K562 (cell line): ENCODE results near the gene SH3TC2. TPM values are rescaled to one million over a fixed set of nuclear protein-coding genes. Genes with fewer than 3 reads are reported as not detected.

Experiments
- ATAC-seq: fragments of 200-7000 bp; cut with Tn5 transposase; 3 replicates; pipeline ENCODE4 v1.9.1; 2020; ENCODE audit warnings: moderate library complexity
- BruUV-seq: library from RNA; stranded (reverse); fragments of 400-500 nt; replicated peaks from 2 replicates; lab custom pipeline; 2021; lab: Mats Ljungman, UMichigan
- CTCF ChIA-PET: fragments of 300-600 bp; formaldehyde crosslinking; extraction: SDS; loops from one replicate; lab custom pipeline; 2021; ENCODE audit warnings: low intra/inter-chr PET ratio; lab: Yijun Ruan, JAX
- POLR2A ChIA-PET: fragments of 300-600, 350-650 bp; sonication (Branson Sonifier 250); formaldehyde crosslinking; extraction: SDS; loops from one replicate; lab custom pipeline; 2021; ENCODE audit warnings: antibody characterized with exemption, inconsistent platforms; lab: Yijun Ruan, JAX
- DNase-seq, 4 experiments: peaks; one replicate each; pipeline versions ENCODE4 v3.0.0 to v3.0.0-alpha.2; 2011 to 2018; ENCODE audit warnings: low spot score in 3 of 4, mixed read lengths in 3 of 4; ENCODE audit errors: extremely low read depth in 1 of 4
- FAIRE-seq: peaks from 2 replicates; lab custom pipeline; 2011; peaks lifted over from hg19 to GRCh38; lab: Jason Lieb, UNC
- H2AFZ ChIP-seq: 2 replicates; pipeline ENCODE4 v1.6.0; 2011; ENCODE audit warnings: low read depth, low read length, control low read depth, inconsistent platforms
- H3K27ac ChIP-seq: fragments of 200-600 bp; 3 replicates; pipeline ENCODE4 v1.8.0; 2011; ENCODE audit warnings: low read depth, mild to moderate bottlenecking, control low read depth, inconsistent platforms, low read length, moderate library complexity, mixed read lengths; ENCODE audit errors: extremely low read depth
- H3K27me3 ChIP-seq, 2 experiments: fragments of 300-600 bp in 1 of 2; 2 replicates in 1 of 2; 3 replicates in 1 of 2; pipeline versions ENCODE4 v1.6.0 to v1.8.0; 2011; ENCODE audit warnings: inconsistent platforms in 2 of 2, low read length in 2 of 2, mild to moderate bottlenecking in 1 of 2, mixed read lengths in 1 of 2, moderate library complexity in 1 of 2; ENCODE audit not compliant: control insufficient read depth in 2 of 2, insufficient read depth in 2 of 2
- H3K36me3 ChIP-seq: fragments of 300-600 bp; 3 replicates; pipeline ENCODE4 v1.8.0; 2011; ENCODE audit warnings: mild to moderate bottlenecking, low read length, inconsistent platforms; ENCODE audit not compliant: control insufficient read depth, insufficient read depth
- H3K4me1 ChIP-seq, 2 experiments: fragments of 200-600 bp in 1 of 2; replicated peaks in 1 of 2; 2 replicates in 1 of 2; 3 replicates in 1 of 2; pipeline versions ENCODE4 v1.5.1 to v1.8.0; 2011; ENCODE audit warnings: inconsistent platforms in 2 of 2, low read length in 2 of 2, mild to moderate bottlenecking in 1 of 2, mixed read lengths in 1 of 2, moderate library complexity in 1 of 2; ENCODE audit not compliant: control insufficient read depth in 2 of 2, insufficient read depth in 2 of 2
- H3K4me2 ChIP-seq: 2 replicates; pipeline ENCODE4 v1.6.1; 2011; ENCODE audit warnings: low read length, control low read depth, inconsistent platforms, mixed read lengths; ENCODE audit not compliant: insufficient read depth
- H3K4me3 ChIP-seq: fragments of 200-600 bp; sonication (generic), shearing (Covaris generic); 2 replicates; pipeline ENCODE4 v1.5.1; 2016; ENCODE audit warnings: control low read depth, inconsistent platforms
- H3K79me2 ChIP-seq: fragments of 200-600 bp; 3 replicates; pipeline ENCODE4 v1.8.0; 2011; ENCODE audit warnings: low read length, inconsistent platforms; ENCODE audit not compliant: control insufficient read depth, insufficient read depth
- H3K9ac ChIP-seq, 2 experiments: 2 replicates each; pipeline versions ENCODE4 v1.6.0 to v1.6.1; 2011; ENCODE audit warnings: low read depth in 2 of 2, low read length in 2 of 2, control low read depth in 1 of 2, inconsistent platforms in 1 of 2, mild to moderate bottlenecking in 1 of 2, mixed read lengths in 1 of 2; ENCODE audit not compliant: insufficient read depth in 1 of 2
- H3K9me1 ChIP-seq: one replicate; pipeline ENCODE4 v1.6.0; 2011; ENCODE audit warnings: inconsistent platforms, mild to moderate bottlenecking, low read length, moderate library complexity; ENCODE audit not compliant: control insufficient read depth, insufficient read depth
- H3K9me3 ChIP-seq: replicated peaks from 2 replicates; pipeline ENCODE4 v1.5.1; 2011; ENCODE audit warnings: low read depth, low read length, inconsistent platforms; ENCODE audit not compliant: control insufficient read depth, insufficient read depth
- H4K20me1 ChIP-seq: replicated peaks from 2 replicates; pipeline ENCODE4 v1.6.1; 2011; ENCODE audit warnings: low read length, inconsistent platforms, mixed read lengths; ENCODE audit not compliant: control insufficient read depth, insufficient read depth
- CBX8 ChIP-seq: fragments of 200-600 bp; sonication (generic); IDR thresholded peaks from 2 replicates; pipeline ENCODE4 v1.6.1; 2012; ENCODE audit warnings: borderline replicate concordance, mixed run types, low read depth, mild to moderate bottlenecking, moderate library complexity, mixed read lengths, low read length, control low read depth, inconsistent platforms; ENCODE audit not compliant: poor library complexity, severe bottlenecking; ENCODE audit errors: extremely low read depth
- EP300 ChIP-seq: IDR thresholded peaks from 2 replicates; pipeline ENCODE4 v1.6.1; 2012; ENCODE audit warnings: low read length, improper control_type of control experiment
- ESRRA ChIP-seq: fragments of 450-650 bp; IDR thresholded peaks from 2 replicates; pipeline ENCODE4 v1.6.1; 2014; ENCODE audit warnings: low read depth, mild to moderate bottlenecking, moderate library complexity, borderline replicate concordance
- EZH2 ChIP-seq: IDR thresholded peaks from 2 replicates; pipeline ENCODE4 v1.6.1; 2012; ENCODE audit warnings: low read depth, mild to moderate bottlenecking, inconsistent platforms, low read length, borderline replicate concordance
- HCFC1 ChIP-seq: IDR thresholded peaks from 2 replicates; pipeline ENCODE4 v1.6.1; 2012; ENCODE audit warnings: low read depth, low read length, improper control_type of control experiment
- HDAC3 ChIP-seq: fragments of 450-650 bp; IDR thresholded peaks from 2 replicates; pipeline ENCODE4 v1.6.1; 2018; ENCODE audit warnings: borderline replicate concordance, mild to moderate bottlenecking, moderate library complexity; ENCODE audit not compliant: partially characterized antibody
- HDAC6 ChIP-seq: IDR thresholded peaks from 2 replicates; pipeline ENCODE4 v1.6.1; 2012; ENCODE audit warnings: low read depth, mild to moderate bottlenecking, control low read depth, inconsistent platforms, low read length, moderate library complexity
- HNRNPLL ChIP-seq: fragments of 200-400 bp; formaldehyde crosslinking; IDR thresholded peaks from 2 replicates; pipeline ENCODE4 v1.6.1; 2017; ENCODE audit warnings: low read length, low read depth, mild to moderate bottlenecking; ENCODE audit not compliant: poor library complexity, severe bottlenecking
- LEF1 ChIP-seq: fragments of 450-650 bp; IDR thresholded peaks from 2 replicates; pipeline ENCODE4 v1.6.1; 2016; ENCODE audit warnings: mild to moderate bottlenecking
- PRPF4 ChIP-seq: fragments of 200-400 bp; formaldehyde crosslinking; IDR thresholded peaks from one replicate; pipeline ENCODE4 v1.6.1; 2017; ENCODE audit warnings: low read length, low read depth, mild to moderate bottlenecking; ENCODE audit not compliant: insufficient read depth, poor library complexity, severe bottlenecking
- RFX1 ChIP-seq: fragments of 450-650 bp; IDR thresholded peaks from 2 replicates; pipeline ENCODE4 v1.6.1; 2016; ENCODE audit warnings: mild to moderate bottlenecking, moderate library complexity
- SMARCE1 ChIP-seq: fragments of 450-650 bp; IDR thresholded peaks from 2 replicates; pipeline ENCODE4 v1.7.1; 2016; ENCODE audit warnings: mild to moderate bottlenecking
- TAF7 ChIP-seq: fragments of 450-650 bp; IDR thresholded peaks from 2 replicates; pipeline ENCODE4 v1.6.1; 2016; ENCODE audit warnings: missing genetic modification characterization, missing compliant biosample characterization
- TBL1XR1 ChIP-seq, 2 experiments: IDR thresholded peaks; 2 replicates each; pipeline ENCODE4 v1.6.1; 2012; ENCODE audit warnings: improper control_type of control experiment in 2 of 2, low read length in 2 of 2, mild to moderate bottlenecking in 1 of 2
- U2AF1 ChIP-seq: fragments of 200-400 bp; formaldehyde crosslinking; optimal IDR thresholded peaks from 2 replicates; pipeline ENCODE3; 2017; ENCODE audit warnings: mild to moderate bottlenecking, low read depth, low read length, moderate library complexity
- ZNF274 ChIP-seq: IDR thresholded peaks from 2 replicates; pipeline ENCODE4 v1.6.1; 2011; ENCODE audit warnings: low read depth, mild to moderate bottlenecking, low read length, moderate library complexity, borderline replicate concordance
- ZNF668 ChIP-seq: fragments of 250-450 bp; sonication (Bioruptor Pico); IDR thresholded peaks from 2 replicates; pipeline ENCODE4 v1.8.0; 2022; ENCODE audit warnings: mild to moderate bottlenecking, inconsistent platforms
- ZNF785 ChIP-seq: fragments of 250-450 bp; sonication (Bioruptor Pico); IDR thresholded peaks from 2 replicates; pipeline ENCODE4 v1.4.0; 2020; ENCODE audit warnings: mild to moderate bottlenecking
- in situ Hi-C: fragments of 300-500 bp; cut with MboI; formaldehyde crosslinking; loops from 4 replicates; pipeline ENCODE4 v1.15.0; 2018; ENCODE audit warnings: inconsistent platforms, mixed read lengths
- intact Hi-C: fragments of 100-400 bp; cut with micrococcal nuclease; formaldehyde crosslinking; loops from 2 replicates; pipeline ENCODE4 v1.14.2; 2022
- polyA plus RNA-seq, 8 experiments: library from polyadenylated mRNA; depleted of rRNA in 4 of 8; stranded (reverse) in 5 of 8; unstranded in 3 of 8; fragments of >200 nt; fragmentation: Nextera tagmentation in 2 of 8; fragmentation: Illumina TruSeq in 1 of 8; extraction: Ambion mirVana in 2 of 8; extraction: Trizol in 1 of 8; gene quantifications; 2 replicates each; pipeline versions ENCODE4 v1.2.1 to v1.2.3, GENCODE V29; 2011 to 2014; ENCODE audit warnings: inconsistent platforms in 1 of 8, missing spikeins in 1 of 8
- total RNA-seq, 7 experiments: library from RNA; depleted of rRNA in 6 of 7; stranded (reverse); fragments of >200 nt in 6 of 7; fragmentation: Illumina TruSeq in 2 of 7; extraction: Trizol in 2 of 7; gene quantifications; 2 replicates each; pipeline versions ENCODE4 v1.2.1 to v1.2.3, GENCODE V29; 2011 to 2021; ENCODE audit warnings: low replicate concordance in 1 of 7
- TF ChIP-seq, protein P1 (sequence below): sonication (generic); formaldehyde crosslinking; IDR thresholded peaks from 2 replicates; pipeline ENCODE4 v1.9.0; 2022; ENCODE audit warnings: mild to moderate bottlenecking, missing genetic modification reagents
- TF ChIP-seq, protein P2 (sequence below), 2 experiments: fragments of 150-350 bp in 1 of 2; IDR thresholded peaks; 2 replicates each; pipeline ENCODE4 v1.6.1; 2012 to 2016; ENCODE audit warnings: low read depth in 2 of 2, low read length in 2 of 2, mild to moderate bottlenecking in 1 of 2, moderate library complexity in 1 of 2

The SH3TC2 gene
- total and polyA plus RNA-seq, 9 of the 15 experiments (the other 6 are each of a cell fraction or from before 2014, with no cell fraction given): 0.03 to 0.80 (median 0.55) TPM; not detected in 1

DNA sequence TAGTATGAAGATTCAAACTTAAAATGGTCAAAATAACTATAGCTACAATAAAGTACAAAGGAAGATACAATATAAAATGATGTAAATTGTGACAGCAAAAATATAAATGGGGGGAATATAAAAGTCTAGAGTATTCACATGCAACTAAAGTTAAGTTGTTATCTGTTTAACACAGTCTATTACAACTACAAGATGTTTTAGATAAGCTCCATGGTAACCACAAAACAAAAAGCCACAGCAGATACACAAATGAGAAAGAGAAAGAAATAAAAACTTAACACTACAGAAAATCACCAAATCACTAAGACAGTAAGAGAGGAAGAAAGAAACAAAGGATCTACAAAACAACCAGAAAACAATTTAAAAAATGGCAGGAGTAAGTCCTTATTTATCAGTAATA, 17.0 kb upstream of the SH3TC2 start:
- CTCF ChIA-PET: no interaction called here
- intact Hi-C loops: loop anchor here (5.0 kb wide), 1 partner anchor 1618 kb away; no protein-coding TSS in a partner anchor
- peak in 2 of 4 experiments; percentile 11 to 42 for DNase-seq
- Histone ChIP-seq H3K9me3 (no peaks in the 10 kb centered on the region), H3K9me1 (no peaks in the 10 kb centered on the region), H3K27ac (no peak overlapping the region), H3K9ac (no peak overlapping the region), H3K36me3 (no peaks in the 10 kb centered on the region), H3K4me3 (no peak overlapping the region), H4K20me1 (no peaks in the 10 kb centered on the region), H3K79me2 (no peaks in the 10 kb centered on the region), H2AFZ (no peak overlapping the region), H3K27me3 (no peaks in the 10 kb centered on the region; a peak in 1 of 5 replicates), H3K4me2 (no peak overlapping the region), H3K4me1 (no peaks in the 10 kb centered on the region)
- POLR2A ChIA-PET: interaction anchor here (1.0 kb wide), 1 partner anchor 34 kb away, joined by 4 read pairs; no protein-coding TSS in a partner anchor
- in situ Hi-C loops: no loop called here
- no TSS peak for BruUV-seq
- no peak for FAIRE-seq
- ATAC-seq: no peak
- TF ChIP-seq ESRRA: peak; percentile 74; the same call in 1 of the 2 replicates
- TF ChIP-seq HDAC3: peak; percentile 39
- no peak for TF ChIP-seq EZH2
- peak; percentile 91; the same call in 1 of the 2 replicates for TF ChIP-seq SMARCE1
- no peak for TF ChIP-seq CBX8
- peak; percentile 83 for TF ChIP-seq RFX1
- TF ChIP-seq HDAC6: no peak
- TF ChIP-seq, protein P1, sequence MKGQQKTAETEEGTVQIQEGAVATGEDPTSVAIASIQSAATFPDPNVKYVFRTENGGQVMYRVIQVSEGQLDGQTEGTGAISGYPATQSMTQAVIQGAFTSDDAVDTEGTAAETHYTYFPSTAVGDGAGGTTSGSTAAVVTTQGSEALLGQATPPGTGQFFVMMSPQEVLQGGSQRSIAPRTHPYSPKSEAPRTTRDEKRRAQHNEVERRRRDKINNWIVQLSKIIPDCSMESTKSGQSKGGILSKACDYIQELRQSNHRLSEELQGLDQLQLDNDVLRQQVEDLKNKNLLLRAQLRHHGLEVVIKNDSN: no peak
- TF ChIP-seq, protein P2, sequence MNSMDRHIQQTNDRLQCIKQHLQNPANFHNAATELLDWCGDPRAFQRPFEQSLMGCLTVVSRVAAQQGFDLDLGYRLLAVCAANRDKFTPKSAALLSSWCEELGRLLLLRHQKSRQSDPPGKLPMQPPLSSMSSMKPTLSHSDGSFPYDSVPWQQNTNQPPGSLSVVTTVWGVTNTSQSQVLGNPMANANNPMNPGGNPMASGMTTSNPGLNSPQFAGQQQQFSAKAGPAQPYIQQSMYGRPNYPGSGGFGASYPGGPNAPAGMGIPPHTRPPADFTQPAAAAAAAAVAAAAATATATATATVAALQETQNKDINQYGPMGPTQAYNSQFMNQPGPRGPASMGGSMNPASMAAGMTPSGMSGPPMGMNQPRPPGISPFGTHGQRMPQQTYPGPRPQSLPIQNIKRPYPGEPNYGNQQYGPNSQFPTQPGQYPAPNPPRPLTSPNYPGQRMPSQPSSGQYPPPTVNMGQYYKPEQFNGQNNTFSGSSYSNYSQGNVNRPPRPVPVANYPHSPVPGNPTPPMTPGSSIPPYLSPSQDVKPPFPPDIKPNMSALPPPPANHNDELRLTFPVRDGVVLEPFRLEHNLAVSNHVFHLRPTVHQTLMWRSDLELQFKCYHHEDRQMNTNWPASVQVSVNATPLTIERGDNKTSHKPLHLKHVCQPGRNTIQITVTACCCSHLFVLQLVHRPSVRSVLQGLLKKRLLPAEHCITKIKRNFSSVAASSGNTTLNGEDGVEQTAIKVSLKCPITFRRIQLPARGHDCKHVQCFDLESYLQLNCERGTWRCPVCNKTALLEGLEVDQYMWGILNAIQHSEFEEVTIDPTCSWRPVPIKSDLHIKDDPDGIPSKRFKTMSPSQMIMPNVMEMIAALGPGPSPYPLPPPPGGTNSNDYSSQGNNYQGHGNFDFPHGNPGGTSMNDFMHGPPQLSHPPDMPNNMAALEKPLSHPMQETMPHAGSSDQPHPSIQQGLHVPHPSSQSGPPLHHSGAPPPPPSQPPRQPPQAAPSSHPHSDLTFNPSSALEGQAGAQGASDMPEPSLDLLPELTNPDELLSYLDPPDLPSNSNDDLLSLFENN (IDR thresholded peaks at IDR 0.05; ENCODE audit: low read depth in 2 of 2, low read length in 2 of 2): 0 out of 4 replicates have a peak, but pooled peaks of 1 of the 2 experiments have one; percentile 59
- peak; percentile 84 for TF ChIP-seq EP300
- no peak for TF ChIP-seq U2AF1
- no peak for TF ChIP-seq PRPF4
- no peak for TF ChIP-seq ZNF274
- 0 out of 4 replicates have a peak, but pooled peaks of 1 of the 2 experiments have one; percentile 8 for TF ChIP-seq TBL1XR1 (IDR thresholded peaks at IDR 0.05; ENCODE audit: low read length in 2 of 2)
- TF ChIP-seq TAF7 (tag): no peak
- peak; percentile 72; the same call in 1 of the 2 replicates for TF ChIP-seq LEF1
- no peak for TF ChIP-seq ZNF785 (CRISPR knock-in tag)
- TF ChIP-seq HCFC1: no peak
- TF ChIP-seq ZNF668: no peak
- TF ChIP-seq HNRNPLL: no peak
